Fibroblast of upper back skin (primary cell): ENCODE results near the gene KIFC1.

ENCODE experiments used
- DNase-seq: peaks from one replicate; pipeline ENCODE4 v3.0.0-alpha.2; 2013

Gene KIFC1

GRCh38 chr6:33412140-33413009 lies 20.8 kb downstream of the KIFC1 start:
- no peak for DNase-seq

- no peak for DNase-seq
These were observed 21.9 kb downstream of the KIFC1 start for GRCh38 chr6:33413241-33414120.

- no peak for DNase-seq
These were observed 23.1 kb downstream of the KIFC1 start for GRCh38 chr6:33414592-33415271.

GRCh38 chr6:33415831-33416230 lies 24.2 kb downstream of the KIFC1 start:
- DNase-seq: no peak

GRCh38 chr6:33416386-33417127 lies 24.9 kb downstream of the KIFC1 start:
- DNase-seq: no peak

GRCh38 chr6:33417128-33417902 lies 25.7 kb downstream of the KIFC1 start:
- peak; percentile 90 for DNase-seq

GRCh38 chr6:33417903-33418689 lies 26.5 kb downstream of the KIFC1 start, which contains the start of gene CUTA:
CUTA (minus strand) TSS chr6:33418107; CDS start chr6:33418000, 107 bp downstream.
- DNase-seq: peak; percentile 100

- no peak for DNase-seq
These were observed 27.2 kb downstream of the KIFC1 start for GRCh38 chr6:33418690-33419291.

- peak; percentile 81 for DNase-seq
These were observed 28.2 kb downstream of the KIFC1 start, which contains the start of gene SYNGAP1 for GRCh38 chr6:33419580-33420490. SYNGAP1 (plus strand) TSS chr6:33420065; CDS start chr6:33420265, 200 bp downstream.

GRCh38 chr6:33420491-33421343 lies 29.1 kb downstream of the KIFC1 start:
- no peak for DNase-seq

GRCh38 chr6:33421344-33421643 lies 29.7 kb downstream of the KIFC1 start:
- no peak for DNase-seq

GRCh38 chr6:33423777-33424176 lies 32.2 kb downstream of the KIFC1 start:
- DNase-seq: no peak

- DNase-seq: no peak
These were observed 33.4 kb downstream of the KIFC1 start for GRCh38 chr6:33424855-33425667.

GRCh38 chr6:33425668-33426577 lies 34.3 kb downstream of the KIFC1 start:
- DNase-seq: peak; percentile 81

GRCh38 chr6:33426590-33427511 lies 35.2 kb downstream of the KIFC1 start:
- DNase-seq: no peak
